ENCODE data around the gene CASK. TPM values are rescaled to one million over a fixed set of nuclear protein-coding genes. Genes with fewer than 3 reads are reported as not detected.
A peak's percentile ranks its signal among the peaks of the same experiment; 100 is the strongest.

Gene CASK
- total RNA-seq, 1 donor from 2014 or later, result 38.2 TPM

- Histone ChIP-seq H3K27ac (no peak overlapping the region), H3K27me3 (ENCODE audit: low read depth) (no peaks in the 10 kb centered on the region), H3K36me3 (no peaks in the 10 kb centered on the region), H3K9me3 (no peaks in the 10 kb centered on the region), H3K4me3 (no peak overlapping the region), H3K4me1 (no peaks in the 10 kb centered on the region)
- TF ChIP-seq, protein P1, sequence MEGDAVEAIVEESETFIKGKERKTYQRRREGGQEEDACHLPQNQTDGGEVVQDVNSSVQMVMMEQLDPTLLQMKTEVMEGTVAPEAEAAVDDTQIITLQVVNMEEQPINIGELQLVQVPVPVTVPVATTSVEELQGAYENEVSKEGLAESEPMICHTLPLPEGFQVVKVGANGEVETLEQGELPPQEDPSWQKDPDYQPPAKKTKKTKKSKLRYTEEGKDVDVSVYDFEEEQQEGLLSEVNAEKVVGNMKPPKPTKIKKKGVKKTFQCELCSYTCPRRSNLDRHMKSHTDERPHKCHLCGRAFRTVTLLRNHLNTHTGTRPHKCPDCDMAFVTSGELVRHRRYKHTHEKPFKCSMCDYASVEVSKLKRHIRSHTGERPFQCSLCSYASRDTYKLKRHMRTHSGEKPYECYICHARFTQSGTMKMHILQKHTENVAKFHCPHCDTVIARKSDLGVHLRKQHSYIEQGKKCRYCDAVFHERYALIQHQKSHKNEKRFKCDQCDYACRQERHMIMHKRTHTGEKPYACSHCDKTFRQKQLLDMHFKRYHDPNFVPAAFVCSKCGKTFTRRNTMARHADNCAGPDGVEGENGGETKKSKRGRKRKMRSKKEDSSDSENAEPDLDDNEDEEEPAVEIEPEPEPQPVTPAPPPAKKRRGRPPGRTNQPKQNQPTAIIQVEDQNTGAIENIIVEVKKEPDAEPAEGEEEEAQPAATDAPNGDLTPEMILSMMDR (IDR thresholded peaks at IDR 0.05), result no peak
- ATAC-seq (no peak), DNase-seq (no peak)
- intact Hi-C loops (cut with DNase I), result no loop called here
These were observed 449.2 kb downstream of the CASK start for GRCh38 chrX:41473936-41474725.

DNA sequence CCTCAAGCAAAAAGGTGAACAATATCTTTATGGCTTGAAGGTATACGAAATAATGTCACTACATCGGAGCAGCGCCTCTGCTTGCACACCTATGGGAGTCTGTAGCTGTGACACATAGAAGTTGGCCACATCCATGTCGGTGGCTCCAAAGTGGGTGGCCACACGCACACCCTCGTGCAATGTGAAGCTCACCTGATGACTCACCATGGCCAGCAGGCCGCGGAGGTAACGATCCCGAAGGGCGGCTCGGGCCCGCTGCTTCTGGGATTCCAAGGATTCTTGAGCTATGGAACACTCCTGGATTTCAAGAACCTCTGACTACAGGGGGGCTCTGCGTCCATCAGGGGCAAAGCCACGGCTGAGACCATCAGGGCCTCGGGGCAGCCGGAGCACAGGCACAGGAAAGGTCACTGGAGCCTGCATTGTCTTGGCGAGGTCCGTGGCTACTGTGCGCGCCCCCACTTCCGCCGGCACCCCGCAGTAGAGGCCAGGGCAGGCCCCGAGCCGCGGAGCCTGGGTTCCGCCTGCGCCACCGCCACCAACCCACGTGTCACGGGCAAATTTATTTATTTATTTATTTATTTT lies 451.0 kb downstream of the CASK start:
- Histone ChIP-seq H3K4me1 (no peaks in the 10 kb centered on the region), H3K27ac (no peak overlapping the region), H3K36me3 (no peaks in the 10 kb centered on the region), H3K9me3 (no peaks in the 10 kb centered on the region), H3K4me3 (no peak overlapping the region), H3K27me3 (ENCODE audit: low read depth) (no peaks in the 10 kb centered on the region)
- TF ChIP-seq, protein P1 (IDR thresholded peaks at IDR 0.05), result no peak
- intact Hi-C loops (cut with DNase I), result no loop called here
- ATAC-seq (no peak), DNase-seq (no peak)

DNA sequence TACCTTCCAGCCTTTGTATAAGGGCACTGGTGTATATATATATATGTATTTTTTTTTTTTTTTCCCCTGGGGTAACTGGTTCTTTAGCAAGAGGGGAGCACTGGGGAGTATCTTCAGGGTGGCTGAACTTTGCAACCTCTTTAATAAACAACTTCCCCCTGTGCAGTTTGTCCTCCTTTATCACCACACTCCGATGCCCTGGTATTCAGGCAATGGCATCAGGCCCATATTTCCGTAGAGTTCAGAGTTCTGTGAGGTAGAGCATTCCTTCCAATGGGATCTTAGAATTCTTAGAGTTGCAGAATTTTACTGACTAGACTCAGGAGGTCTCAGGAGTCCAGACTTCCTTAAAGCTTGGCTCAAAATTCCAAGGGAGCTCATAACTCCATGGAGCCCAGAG lies 451.6 kb downstream of the CASK start:
- ATAC-seq, result no peak
- intact Hi-C loops (cut with DNase I), result no loop called here

DNA sequence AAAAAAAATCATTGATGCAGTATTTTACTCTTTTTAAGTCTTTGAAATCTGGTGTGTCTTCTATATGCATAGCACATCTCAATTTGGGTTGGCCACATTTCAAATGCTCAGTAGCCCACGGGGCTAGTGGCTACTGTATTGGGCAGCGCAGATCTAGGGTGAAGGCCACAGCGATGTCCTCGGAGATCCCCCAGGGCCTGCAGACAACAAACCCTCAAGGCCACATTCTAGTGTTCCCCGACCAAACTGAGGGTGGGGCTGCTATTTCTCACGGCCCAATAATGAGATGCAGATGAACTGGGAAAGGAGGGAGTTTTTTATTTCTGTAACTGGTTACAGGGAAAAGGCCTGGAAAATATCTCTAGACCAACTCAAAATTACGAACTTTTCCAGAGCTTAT lies 452.6 kb downstream of the CASK start:
- DNase-seq (no peak), ATAC-seq (no peak)
- Histone ChIP-seq H3K4me1 (no peaks in the 10 kb centered on the region), H3K4me3 (no peak overlapping the region), H3K9me3 (no peaks in the 10 kb centered on the region), H3K36me3 (no peaks in the 10 kb centered on the region), H3K27me3 (ENCODE audit: low read depth) (no peaks in the 10 kb centered on the region), H3K27ac (no peak overlapping the region)
- intact Hi-C loops (cut with DNase I), result no loop called here
- TF ChIP-seq, protein P1 (IDR thresholded peaks at IDR 0.05), result no peak

More for the DNA sequence above, 451.6 kb downstream of the CASK start:
- Histone ChIP-seq H3K27me3 (ENCODE audit: low read depth) (no peaks in the 10 kb centered on the region), H3K36me3 (no peaks in the 10 kb centered on the region), H3K4me3 (no peak overlapping the region), H3K4me1 (no peaks in the 10 kb centered on the region), H3K9me3 (no peaks in the 10 kb centered on the region), H3K27ac (no peak overlapping the region)
- TF ChIP-seq, protein P1 (IDR thresholded peaks at IDR 0.05), result no peak
- no peak for DNase-seq

GRCh38 chrX:41468647-41469323 lies 454.6 kb downstream of the CASK start:
- Histone ChIP-seq H3K4me1 (no peaks in the 10 kb centered on the region), H3K9me3 (no peaks in the 10 kb centered on the region), H3K27ac (no peak overlapping the region), H3K36me3 (no peaks in the 10 kb centered on the region), H3K27me3 (ENCODE audit: low read depth) (no peaks in the 10 kb centered on the region), H3K4me3 (no peak overlapping the region)
- intact Hi-C loops (cut with DNase I), result no loop called here
- peak; percentile 75 to 82 for ATAC-seq
- TF ChIP-seq, protein P1 (IDR thresholded peaks at IDR 0.05), result no peak
- no peak for DNase-seq

Other genes starting within 250 kb of the CASK start
- 33.6 TPM for gene GPR34, start 234.6 kb downstream of the CASK start, total RNA-seq
- 0.65 TPM for gene GPR82, start 199.4 kb downstream of the CASK start, total RNA-seq

Measured in lower lobe of right lung (tissue), 2 donors.